H1 (cell line): ENCODE results near the gene TTC21A. TPM values are rescaled to one million over a fixed set of nuclear protein-coding genes. Genes with fewer than 3 reads are reported as not detected.

Experiments
- CHD1 ChIP-seq: IDR thresholded peaks from 2 replicates; pipeline ENCODE4 v1.6.1; 2012; ENCODE audit warnings: low read depth, low read length, improper control_type of control experiment
- CHD7 ChIP-seq: fragments of 300-600 bp; sonication (generic); IDR thresholded peaks from 2 replicates; pipeline ENCODE4 v1.7.1; 2012; ENCODE audit warnings: low read length, moderate library complexity, mild to moderate bottlenecking, inconsistent platforms; ENCODE audit not compliant: insufficient replicate concordance
- E2F6 ChIP-seq: IDR thresholded peaks from 2 replicates; pipeline ENCODE4 v1.6.1; 2012; ENCODE audit warnings: inconsistent platforms
- JUND ChIP-seq: IDR thresholded peaks from 2 replicates; pipeline ENCODE4 v1.6.1; 2011; ENCODE audit warnings: mild to moderate bottlenecking, improper control_type of control experiment, low read length
- KDM1A ChIP-seq: fragments of 200-600, 300-600 bp; sonication (generic); IDR thresholded peaks from 2 replicates; pipeline ENCODE4 v1.7.1; 2016; ENCODE audit warnings: mild to moderate bottlenecking, low read length, borderline replicate concordance
- POLR2A ChIP-seq, 2 experiments: IDR thresholded peaks; 1 replicate in 1 of 2; 2 replicates in 1 of 2; pipeline ENCODE4 v1.6.1; 2011; ENCODE audit warnings: low read depth in 2 of 2, low read length in 2 of 2, mild to moderate bottlenecking in 2 of 2; ENCODE audit errors: control extremely low read depth in 1 of 2
- SIN3A ChIP-seq, 2 experiments: IDR thresholded peaks in 1 of 2; conservative IDR thresholded peaks in 1 of 2; 2 replicates each; pipeline ENCODE4 v1.6.1; 2011 to 2012; ENCODE audit warnings: low read length in 2 of 2, improper control_type of control experiment in 1 of 2, low read depth in 1 of 2, mild to moderate bottlenecking in 1 of 2
- polyA plus RNA-seq, 7 experiments: library from polyadenylated mRNA; depleted of rRNA in 3 of 7; stranded (reverse) in 5 of 7; unstranded in 2 of 7; fragments of >200 nt in 5 of 7; fragments of 200-250 nt in 2 of 7; gene quantifications; 1 replicate in 5 of 7; 2 replicates in 1 of 7; 4 replicates in 1 of 7; pipeline versions ENCODE4 v1.2.1 to v1.2.3, GENCODE V29; 2011 to 2013; ENCODE audit warnings: missing spikeins in 2 of 7, mixed read lengths in 2 of 7
- total RNA-seq: library from RNA; stranded (reverse); fragmentation: NEBNext Ultra II Directional; extraction: Animal tissue kit (Norgen Biotek cat#: 25700); gene quantifications from 2 replicates; pipeline ENCODE4 v1.2.1, GENCODE V29; 2021

The TTC21A gene
- total and polyA plus RNA-seq, 2 of the 8 experiments (the other 6 are each of a cell fraction or from before 2014, with no cell fraction given): 2.3 to 2.8 TPM

- no peak for TF ChIP-seq CHD7
- no peak for TF ChIP-seq KDM1A
- TF ChIP-seq JUND: no peak
- TF ChIP-seq CHD1: no peak
- TF ChIP-seq POLR2A (IDR thresholded peaks at IDR 0.05; ENCODE audit: control extremely low read depth in 1 of 2, low read depth in 2 of 2, low read length in 2 of 2): no peak
- no peak for TF ChIP-seq SIN3A (conservative IDR thresholded peaks at IDR 0.05 in 1 of 2, IDR thresholded peaks at IDR 0.05 in 1 of 2; ENCODE audit: low read depth in 1 of 2, low read length in 2 of 2)
- no peak for TF ChIP-seq E2F6
These were observed 2.4 kb upstream of the TTC21A start (continued) for GRCh38 chr3:39104961-39105686.
